Stimulated activated CD4-positive, alpha-beta T cell treated with anti-CD3 and anti-CD28 coated beads, TNF-alpha, amount 100 ng/mL, for 4 hours (primary cell): ENCODE measurements around the gene RELN.

Experiments
- DNase-seq, 3 experiments: peaks; one replicate each; pipeline ENCODE4 v3.0.0-alpha.2; 2020; ENCODE audit warnings: low read depth in 3 of 3

Gene RELN

DNA sequence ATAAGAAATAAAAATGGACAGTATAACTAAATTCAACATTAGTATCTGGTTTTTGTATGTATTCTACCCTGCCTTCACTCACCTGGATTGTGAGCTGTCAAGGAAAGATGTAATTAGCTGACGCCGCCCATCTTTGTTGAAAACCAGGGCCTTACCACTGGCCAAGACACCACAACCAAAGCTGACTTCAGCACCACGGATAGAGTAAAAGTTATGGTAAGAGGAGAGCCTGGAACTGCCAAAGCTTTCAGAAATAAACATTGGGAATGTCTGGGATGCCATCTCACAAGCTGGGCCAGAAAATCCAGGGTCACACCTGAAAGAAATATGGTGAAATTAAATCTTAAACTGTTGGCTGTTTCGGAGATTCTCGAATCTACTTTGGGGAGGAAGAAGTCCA lies 353.3 kb downstream of the RELN start:
- no peak for DNase-seq

- no peak for DNase-seq
Observed at GRCh38 chr7:103632972-103633371, 356.5 kb downstream of the RELN start.

DNA sequence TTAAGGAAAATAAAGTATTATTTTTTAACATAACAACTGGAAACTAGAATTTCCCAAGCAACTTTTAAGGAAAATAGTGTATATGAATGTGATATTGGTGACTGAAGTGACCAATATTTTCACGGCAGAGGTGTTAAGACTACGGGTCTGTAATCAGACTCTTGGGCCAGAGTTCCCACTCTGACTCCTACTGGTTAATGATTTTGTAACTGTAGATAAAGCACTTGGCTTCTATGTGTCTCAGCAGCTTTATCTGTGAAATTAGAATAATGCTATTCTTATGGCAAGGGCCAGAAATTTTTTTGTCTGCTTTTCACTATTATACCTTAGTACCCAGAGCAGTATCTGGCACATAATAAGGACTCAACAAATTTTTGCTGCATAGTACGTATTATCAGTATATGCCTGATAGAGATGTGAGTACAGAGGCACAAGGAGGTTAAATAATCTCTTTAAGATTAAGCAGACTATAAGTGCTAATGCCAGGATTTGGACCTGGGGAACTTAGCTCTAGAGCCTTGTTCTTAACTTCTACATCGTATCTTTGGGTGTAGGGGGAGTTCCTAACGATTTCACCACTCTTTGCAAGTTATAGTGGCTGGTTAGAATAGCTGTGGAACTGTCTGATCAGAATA lies 357.3 kb downstream of the RELN start:
- no peak for DNase-seq

- no peak for DNase-seq
Observed at GRCh38 chr7:103630318-103630717, 359.1 kb downstream of the RELN start.

GRCh38 chr7:103628742-103629141 lies 360.7 kb downstream of the RELN start:
- DNase-seq = no peak

DNA sequence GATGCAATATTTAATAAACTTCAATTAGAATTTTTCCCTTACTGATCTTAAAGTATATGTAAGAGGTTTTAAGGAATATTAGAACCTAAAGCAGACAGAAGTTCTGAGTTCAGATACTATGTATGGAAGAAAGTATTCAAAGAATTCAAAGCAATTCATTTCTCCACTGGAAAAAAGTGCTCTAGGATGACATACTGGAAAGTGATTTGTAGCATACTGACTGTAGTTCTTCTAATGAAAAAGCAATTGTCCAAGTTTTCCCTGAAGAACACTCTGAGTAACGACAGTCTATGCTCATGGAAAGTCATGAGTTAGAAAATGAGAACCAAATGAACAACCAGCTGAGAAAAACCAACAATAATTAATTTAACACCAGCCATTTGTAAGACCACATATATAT lies 362.7 kb downstream of the RELN start:
- no peak for DNase-seq

GRCh38 chr7:103622274-103622673 lies 367.2 kb downstream of the RELN start:
- no peak for DNase-seq

DNA sequence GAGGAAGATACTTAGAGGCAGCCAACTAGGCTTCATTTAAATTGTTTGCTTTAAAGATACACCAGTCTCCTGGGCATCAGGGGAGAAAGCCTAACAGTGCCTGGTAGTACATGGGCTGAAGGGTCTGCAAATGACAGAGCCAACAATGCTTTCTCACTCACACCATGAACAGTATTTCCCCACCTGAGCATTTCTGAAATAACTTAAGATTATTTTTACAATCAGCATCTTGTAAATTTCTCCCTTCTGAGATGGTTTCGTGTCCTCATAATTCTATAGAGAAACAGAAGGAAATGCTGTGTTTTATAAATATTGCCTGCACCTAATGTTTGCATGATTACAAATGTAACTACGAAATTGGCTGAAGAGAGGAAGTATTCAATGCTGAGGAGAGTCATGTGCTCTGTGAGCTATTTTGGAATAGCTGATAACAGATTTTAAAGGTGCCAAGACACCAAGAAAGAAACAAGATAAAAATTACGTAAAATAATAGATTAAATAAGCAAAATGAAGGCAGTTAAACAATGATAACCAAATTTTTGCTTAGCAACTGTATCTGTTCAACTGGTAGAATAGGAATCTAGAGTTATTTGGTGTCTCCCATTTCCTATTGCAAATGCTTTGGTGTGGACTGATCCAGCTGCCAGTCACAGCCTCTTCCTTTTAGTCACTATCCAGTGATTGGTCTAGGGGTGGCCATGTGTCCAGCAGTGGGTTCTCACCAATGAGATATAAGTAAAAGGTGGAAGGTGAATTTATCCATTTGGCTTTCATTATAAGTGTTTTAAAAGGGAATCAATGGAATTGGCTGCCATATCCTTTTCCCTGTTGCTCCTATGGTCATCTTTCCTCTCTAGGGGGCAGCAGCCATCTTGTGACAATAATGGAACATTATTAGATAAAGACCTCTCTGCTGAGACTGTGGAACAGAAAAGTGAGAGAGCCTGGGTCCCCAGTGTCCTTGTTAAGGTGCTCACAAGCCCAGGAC lies 375.5 kb downstream of the RELN start:
- DNase-seq = no peak

DNA sequence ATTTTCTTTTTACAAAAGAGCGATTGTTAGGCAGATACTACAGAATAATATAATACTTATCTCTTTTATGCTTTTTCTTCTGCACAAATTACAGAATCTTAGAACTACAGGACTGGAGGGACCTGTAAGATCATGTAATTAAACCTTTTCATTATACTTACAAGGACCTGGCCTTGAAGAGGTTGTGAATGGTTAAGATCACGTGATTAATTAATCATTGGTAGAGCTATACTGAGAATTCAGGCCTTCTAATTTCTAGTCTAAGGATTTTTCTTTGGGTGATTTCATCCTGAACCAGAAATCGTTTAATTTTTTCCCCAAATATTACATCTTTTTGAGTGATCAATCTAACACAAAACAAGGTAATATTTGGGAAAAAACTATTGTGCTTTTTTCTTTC lies 379.7 kb downstream of the RELN start:
- no peak for DNase-seq

- DNase-seq = no peak
Observed at GRCh38 chr7:103605640-103606039, 383.8 kb downstream of the RELN start.

DNA sequence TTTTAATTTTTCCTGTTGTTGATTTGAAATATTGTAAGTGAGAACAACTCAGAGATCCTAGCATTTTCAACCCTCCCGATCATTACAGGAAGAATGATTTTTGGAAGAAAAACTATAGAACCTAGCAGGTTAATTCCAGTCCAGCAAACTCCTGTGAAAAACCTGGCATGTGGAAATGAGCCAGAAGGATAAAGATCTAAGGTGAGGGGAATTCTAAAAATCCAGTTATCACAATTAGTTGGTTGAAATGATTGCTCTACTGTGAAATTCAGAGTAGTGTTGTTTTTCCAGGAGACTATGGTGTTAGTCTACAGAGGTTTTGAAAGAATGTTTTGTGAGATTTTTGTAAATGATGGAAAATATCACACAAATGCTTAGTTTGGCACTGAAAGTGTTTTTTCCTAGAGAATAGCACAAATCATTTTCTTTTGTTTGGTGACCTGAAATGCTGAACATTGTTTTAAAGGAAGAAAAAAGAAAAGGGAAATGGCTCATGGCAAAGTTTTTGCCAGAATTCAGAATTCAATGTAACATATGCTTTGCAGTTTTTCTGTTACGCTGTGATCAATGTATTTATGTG lies 391.0 kb downstream of the RELN start:
- no peak for DNase-seq

DNA sequence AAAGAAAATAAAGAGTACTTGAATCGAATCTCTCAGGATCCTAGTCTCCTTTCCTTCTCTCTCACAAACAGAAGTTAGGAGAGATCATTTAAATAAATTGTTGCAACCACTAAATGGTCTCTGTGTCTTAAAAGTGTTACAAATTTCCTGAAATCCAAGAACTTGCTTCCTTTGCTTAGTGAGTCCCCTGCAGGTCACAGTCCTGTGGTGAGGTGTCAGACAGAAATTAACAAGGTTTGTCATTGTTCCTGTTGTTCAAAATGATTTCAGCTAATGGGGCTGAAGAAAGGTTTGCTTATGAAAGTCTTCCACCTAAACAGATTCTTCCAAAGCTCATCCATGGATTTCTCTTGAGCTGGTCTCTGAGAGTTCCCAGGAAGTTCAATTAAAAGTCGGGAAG lies 391.9 kb downstream of the RELN start:
- no peak for DNase-seq

GRCh38 chr7:103594186-103594585 lies 395.3 kb downstream of the RELN start:
- DNase-seq = no peak

- no peak for DNase-seq
Observed at GRCh38 chr7:103593691-103594090, 395.8 kb downstream of the RELN start.

DNA sequence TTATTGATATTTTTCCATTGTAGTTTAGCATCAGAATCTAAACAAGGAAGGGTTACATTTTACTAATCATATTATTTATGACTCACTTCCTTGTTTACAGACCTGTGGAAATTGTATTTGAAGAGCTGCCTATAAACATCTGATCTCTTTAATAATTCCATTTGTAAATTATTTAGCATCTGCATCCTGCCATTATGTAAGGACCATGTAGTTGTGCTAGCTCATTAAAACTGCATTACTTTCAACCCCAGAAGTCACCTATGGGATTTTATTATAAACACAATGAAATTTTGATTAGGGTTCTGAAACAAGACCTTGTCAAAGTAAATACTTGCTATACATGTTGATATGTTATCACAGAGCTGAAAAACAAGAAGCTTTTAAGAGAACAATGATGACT lies 396.6 kb downstream of the RELN start:
- DNase-seq = no peak

DNA sequence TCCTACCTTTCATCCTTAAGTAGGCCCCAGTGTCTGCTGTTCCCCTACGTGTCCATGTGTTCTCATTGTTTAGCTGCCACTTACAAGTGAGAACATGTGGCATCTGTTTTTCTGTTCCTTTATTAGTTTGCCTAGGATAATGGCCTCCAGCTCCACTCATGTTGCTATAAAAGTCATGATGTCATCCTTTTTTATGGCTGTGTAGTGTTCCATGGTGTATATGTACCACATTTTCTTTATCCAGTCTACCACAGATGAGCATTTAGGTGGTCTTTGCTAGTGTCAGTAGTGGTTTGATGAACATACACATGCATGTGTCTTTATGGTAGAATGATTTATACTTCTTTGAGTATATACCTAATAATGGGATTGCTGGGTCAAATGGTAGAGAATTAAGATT lies 397.3 kb downstream of the RELN start:
- DNase-seq = no peak

GRCh38 chr7:103580031-103580430 lies 409.4 kb downstream of the RELN start:
- DNase-seq = no peak

DNA sequence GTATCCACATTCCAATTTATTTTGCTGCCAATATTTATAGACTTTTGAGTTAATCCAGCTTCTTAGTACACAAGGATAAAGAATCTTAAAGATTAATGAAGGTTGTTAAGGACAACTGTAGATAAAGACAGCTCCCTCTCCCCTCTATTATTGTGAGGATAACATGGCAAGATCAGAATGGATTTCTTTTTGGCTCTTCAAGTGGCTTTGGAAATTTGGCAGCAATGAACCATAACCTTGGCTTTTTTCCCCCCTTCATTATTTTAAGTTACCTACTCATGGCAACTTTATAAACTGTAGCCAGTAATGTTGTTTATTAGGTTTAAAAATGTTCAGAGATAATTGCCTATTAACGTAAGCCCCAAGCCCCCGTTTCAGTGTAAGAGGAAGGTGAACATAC lies 412.4 kb downstream of the RELN start:
- DNase-seq = no peak

GRCh38 chr7:103576641-103577040 lies 412.8 kb downstream of the RELN start:
- DNase-seq = no peak

GRCh38 chr7:103574576-103574975 lies 414.9 kb downstream of the RELN start:
- no peak for DNase-seq

- no peak for DNase-seq
Observed at GRCh38 chr7:103573479-103574058, 415.9 kb downstream of the RELN start.

DNA sequence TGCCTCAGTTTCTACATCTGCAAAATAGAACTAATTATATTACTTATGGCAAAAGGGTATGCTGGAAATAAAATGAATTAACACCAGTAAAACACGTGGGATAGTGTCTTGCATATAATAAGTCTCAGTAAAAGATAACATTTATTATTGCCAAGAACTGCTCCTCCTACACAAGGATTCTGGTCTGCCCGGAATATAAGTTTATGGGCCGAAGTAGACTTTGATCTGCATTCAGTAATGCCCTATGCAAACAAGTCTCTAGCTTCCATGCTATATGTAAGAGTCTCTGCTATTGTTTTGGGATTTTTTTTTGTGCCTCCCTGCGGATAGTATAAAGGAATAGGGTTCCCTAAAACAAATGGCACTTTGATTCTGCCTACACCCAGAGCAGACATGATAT lies 417.9 kb downstream of the RELN start:
- DNase-seq = no peak
